NOMO-1 treated with dmso at 0.1 percent for 144 hours (cell line): ENCODE results near the gene NSD1.
"Not testable (repeated sequence)": the region's sequence is repeated elsewhere in the genome, so short reads cannot be mapped to it uniquely, and the experiment has no call there.

ENCODE experiments used
- DNase-seq: peaks from one replicate; lab custom pipeline; 2025; ENCODE audit not compliant: unreplicated experiment; lab: John Stamatoyannopoulos, UW

Gene NSD1

DNA sequence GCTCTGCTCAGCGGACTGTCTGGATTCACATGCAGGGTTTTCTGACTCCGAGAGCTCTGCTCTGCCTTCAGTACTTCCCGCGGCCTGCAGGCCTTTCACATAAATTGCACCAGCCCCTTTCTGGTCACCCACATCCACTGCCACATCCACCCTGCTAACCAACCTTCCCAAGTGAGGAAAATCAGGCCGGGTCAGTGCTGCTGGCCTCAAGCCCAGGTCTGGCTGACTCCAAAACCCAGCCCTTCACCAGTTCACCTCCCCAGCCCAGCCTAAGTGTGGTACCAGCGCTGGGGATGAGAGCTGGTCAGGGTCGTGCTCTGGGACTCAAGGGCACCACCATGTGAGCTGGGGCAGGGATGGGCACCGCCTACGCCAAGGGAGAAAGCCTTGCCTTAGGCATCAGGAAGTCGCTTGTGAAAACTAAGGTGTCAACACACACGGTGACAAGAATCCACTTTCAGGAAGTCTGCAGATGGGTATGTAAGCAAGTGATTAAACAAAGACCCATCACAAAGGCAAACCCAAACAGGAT, 205.6 kb downstream of the NSD1 start:
- no peak for DNase-seq

DNA sequence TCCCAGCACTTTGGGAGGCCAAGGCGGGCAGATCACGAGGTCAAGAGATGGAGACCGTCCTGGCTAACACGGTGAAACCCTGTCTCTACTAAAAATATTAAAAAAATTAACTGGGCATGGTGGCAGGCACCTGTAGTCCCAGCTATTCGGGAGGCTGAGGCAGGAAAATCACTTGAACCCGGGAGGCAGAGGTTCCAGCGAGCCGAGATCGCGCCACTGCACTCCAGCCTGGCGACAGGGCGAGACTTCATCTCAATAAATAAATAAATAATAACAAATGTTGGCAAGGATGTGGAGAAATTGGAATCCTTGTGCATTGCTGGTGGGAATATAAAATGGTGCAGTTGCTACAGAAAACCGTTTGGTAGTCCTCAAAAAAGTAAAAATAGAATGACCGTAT, 209.4 kb downstream of the NSD1 start:
- not testable (repeated sequence) for DNase-seq

DNA sequence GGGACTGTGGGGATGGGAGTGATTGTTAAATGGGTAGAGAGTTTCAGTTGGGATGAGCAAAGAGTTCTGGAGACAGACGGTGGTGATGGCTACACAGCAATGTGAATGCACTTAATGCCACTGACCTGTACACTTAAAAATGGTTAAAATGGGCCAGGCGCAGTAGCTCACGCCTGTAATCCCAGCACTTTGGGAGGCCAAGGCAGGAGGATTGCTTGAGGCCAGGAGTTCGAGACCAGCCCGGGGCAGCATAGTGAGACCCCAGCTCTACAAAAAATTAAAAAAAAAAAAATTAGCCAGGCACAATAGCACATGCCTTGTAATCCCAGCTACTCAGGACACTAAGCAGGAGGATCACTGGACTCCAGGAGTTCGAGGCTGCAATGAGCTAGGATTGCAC, 210.2 kb downstream of the NSD1 start:
- no peak for DNase-seq

DNA sequence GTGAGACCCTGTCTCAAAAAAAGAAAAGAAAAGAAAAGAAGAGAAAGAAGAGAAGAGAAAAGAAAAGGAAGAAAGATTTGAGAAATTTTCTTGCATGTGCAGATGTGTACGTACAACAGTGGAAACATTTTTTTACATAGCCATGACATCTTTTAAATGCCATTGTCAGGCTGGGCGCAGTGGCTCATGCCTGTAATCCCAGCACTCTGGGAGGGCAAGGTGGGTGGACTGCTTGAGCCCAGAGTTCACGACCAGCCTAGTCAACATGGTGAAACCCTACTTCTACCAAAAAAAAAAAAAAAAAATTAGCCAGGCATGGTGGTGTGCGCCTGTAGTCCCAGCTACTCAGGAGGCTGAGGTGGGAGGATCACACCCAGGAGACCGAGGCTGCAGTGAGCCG, 211.3 kb downstream of the NSD1 start:
- DNase-seq, result no peak

DNA sequence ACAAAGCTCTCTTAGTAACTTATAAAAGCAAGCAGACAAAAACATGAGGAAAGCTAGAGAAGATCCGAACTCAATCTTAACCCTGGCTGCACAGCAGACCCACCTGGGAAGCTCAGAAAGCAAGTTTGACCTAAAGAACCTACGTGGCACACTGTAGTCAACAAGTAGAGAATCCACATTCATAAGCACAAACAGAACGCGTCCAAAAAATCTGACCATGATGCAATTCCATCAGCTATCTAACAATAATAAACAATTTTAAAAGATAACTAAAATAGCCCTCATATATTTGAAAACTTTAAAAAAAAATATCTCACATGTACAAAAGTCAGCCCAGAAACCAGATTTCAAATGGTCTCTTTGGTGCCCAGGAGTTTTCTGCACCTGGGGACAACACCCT, 213.2 kb downstream of the NSD1 start:
- DNase-seq, result no peak

DNA sequence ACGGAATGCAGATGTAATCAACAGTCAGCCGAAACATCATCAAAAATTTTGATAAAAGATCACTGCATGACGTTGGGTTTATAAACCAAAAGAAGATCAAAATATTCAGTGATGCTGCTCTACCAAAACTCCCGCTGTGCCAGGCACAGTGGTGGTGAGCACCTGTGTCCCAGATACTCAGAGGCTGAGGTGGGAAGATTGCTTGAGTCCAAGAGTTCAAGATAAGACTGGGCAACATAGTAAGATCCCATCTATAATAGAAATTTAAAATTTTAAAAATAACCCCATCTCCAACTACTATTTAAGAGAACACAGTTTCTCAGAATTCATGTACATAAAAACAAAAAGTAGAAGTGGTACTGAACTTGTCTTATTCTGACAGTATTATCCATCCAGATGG, 214.1 kb downstream of the NSD1 start:
- DNase-seq, result no peak

DNA sequence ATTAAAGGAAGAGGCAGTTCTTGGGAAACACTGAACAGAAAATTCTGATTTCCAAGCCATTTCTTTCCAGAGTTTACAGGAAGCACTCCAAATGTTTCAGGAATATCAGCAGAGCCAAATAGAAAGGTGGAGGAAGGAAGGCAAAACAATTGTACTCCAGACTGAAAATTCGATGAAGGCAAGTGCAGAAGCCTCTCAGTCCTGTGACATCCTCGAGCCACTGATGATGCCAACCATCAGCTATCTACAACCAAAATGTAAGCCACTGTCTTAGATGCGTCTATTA, 215.7 kb downstream of the NSD1 start:
- no peak for DNase-seq

DNA sequence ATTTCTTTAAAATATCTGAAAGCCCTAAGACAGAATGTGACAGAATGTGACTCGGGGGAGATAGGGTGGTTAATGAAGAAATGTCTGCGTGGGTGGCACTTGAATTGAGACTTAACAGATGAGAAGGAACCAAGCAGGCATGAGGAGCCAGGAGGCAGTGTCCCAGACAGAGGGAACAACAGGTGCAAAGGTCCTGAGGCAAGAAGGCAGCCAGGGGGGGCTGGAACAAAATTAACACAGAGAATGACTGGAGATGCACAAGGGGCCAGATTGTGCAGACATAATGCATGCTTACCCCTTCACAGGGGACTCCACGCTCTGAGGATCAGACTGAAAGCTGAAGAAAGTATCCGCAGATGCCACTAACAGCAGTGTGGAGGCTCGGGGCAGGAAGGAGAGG, 216.2 kb downstream of the NSD1 start:
- no peak for DNase-seq
